GM12878 (cell line): ENCODE measurements around the gene NDUFS6. TPM values are rescaled to one million over a fixed set of nuclear protein-coding genes. Genes with fewer than 3 reads are reported as not detected.

Source experiments
- ATAC-seq: fragments of 200-7000 bp; cut with Tn5 transposase; 3 replicates; pipeline ENCODE4 v1.9.1; 2020; ENCODE audit warnings: mild to moderate bottlenecking, moderate library complexity
- BruUV-seq: library from RNA; stranded (reverse); fragments of 400-500 nt; replicated peaks from 2 replicates; lab custom pipeline; 2021; lab: Mats Ljungman, UMichigan
- CTCF ChIA-PET: fragments of 300-600 bp; sonication (Branson Sonifier 250); formaldehyde crosslinking; extraction: SDS; loops from one replicate; lab custom pipeline; 2021; ENCODE audit warnings: inconsistent platforms; lab: Yijun Ruan, JAX
- POLR2A ChIA-PET: fragments of 350-600 bp; formaldehyde crosslinking; extraction: SDS; loops from one replicate; lab custom pipeline; 2021; ENCODE audit warnings: inconsistent platforms; lab: Charles Lee
- RAD21 ChIA-PET: fragments of 300-600 bp; sonication (Branson Sonifier 250); formaldehyde crosslinking; loops from one replicate; lab custom pipeline; 2023; ENCODE audit warnings: antibody characterized with exemption; ENCODE audit not compliant: unreplicated experiment; lab: Charles Lee
- SMC1A ChIA-PET: fragments of 300-600 bp; sonication (Branson Sonifier 250); formaldehyde crosslinking; loops from one replicate; lab custom pipeline; 2023; ENCODE audit not compliant: unreplicated experiment, uncharacterized antibody; lab: Charles Lee
- DNase-seq: peaks from one replicate; pipeline ENCODE4 v3.0.0-alpha.2; 2011; ENCODE audit warnings: low read depth, low spot score
- FAIRE-seq: peaks from 3 replicates; lab custom pipeline; 2011; peaks lifted over from hg19 to GRCh38; lab: Jason Lieb, UNC
- H2AFZ ChIP-seq: 2 replicates; pipeline ENCODE4 v1.6.0; 2011; ENCODE audit warnings: low read depth, low read length, control low read depth; ENCODE audit not compliant: control insufficient read depth
- H3K27ac ChIP-seq: 2 replicates; pipeline ENCODE4 v1.5.1; 2011; ENCODE audit warnings: control low read depth; ENCODE audit not compliant: control insufficient read depth, insufficient read depth
- H3K27me3 ChIP-seq, 2 experiments: replicated peaks in 1 of 2; 2 replicates each; pipeline versions ENCODE4 v1.6.0 to v1.6.1; 2011; ENCODE audit warnings: low read length in 1 of 2; ENCODE audit not compliant: control insufficient read depth in 2 of 2, insufficient read depth in 2 of 2
- H3K36me3 ChIP-seq, 2 experiments: 2 replicates each; pipeline ENCODE4 v1.5.1; 2011; ENCODE audit warnings: low read length in 1 of 2; ENCODE audit not compliant: control insufficient read depth in 2 of 2, insufficient read depth in 2 of 2
- H3K4me1 ChIP-seq: 2 replicates; pipeline ENCODE4 v1.6.1; 2011; ENCODE audit warnings: mild to moderate bottlenecking, low read length, moderate library complexity, mixed read lengths; ENCODE audit not compliant: control insufficient read depth, insufficient read depth
- H3K4me2 ChIP-seq: 2 replicates; pipeline ENCODE4 v1.6.0; 2011; ENCODE audit warnings: control low read depth; ENCODE audit not compliant: control insufficient read depth, insufficient read depth
- H3K4me3 ChIP-seq: fragments of 200-600 bp; sonication (generic); 2 replicates; pipeline ENCODE4 v1.5.1; 2016
- H3K79me2 ChIP-seq: 2 replicates; pipeline ENCODE4 v1.6.0; 2011; ENCODE audit warnings: low read length; ENCODE audit not compliant: control insufficient read depth, insufficient read depth
- H3K9ac ChIP-seq: 2 replicates; pipeline ENCODE4 v1.8.0; 2011; ENCODE audit warnings: low read length, control low read depth, mixed read lengths; ENCODE audit not compliant: control insufficient read depth, insufficient read depth
- H3K9me3 ChIP-seq: replicated peaks from 3 replicates; pipeline ENCODE4 v1.5.1; 2011; ENCODE audit warnings: mild to moderate bottlenecking, low read length; ENCODE audit not compliant: control insufficient read depth, insufficient read depth
- H4K20me1 ChIP-seq: 2 replicates; pipeline ENCODE4 v1.6.0; 2011; ENCODE audit not compliant: control insufficient read depth, insufficient read depth
- CHD1 ChIP-seq: IDR thresholded peaks from 2 replicates; pipeline ENCODE4 v1.6.1; 2012; ENCODE audit warnings: low read depth, low read length, improper control_type of control experiment
- EGR1 ChIP-seq, 2 experiments: IDR thresholded peaks; 1 replicate in 1 of 2; 2 replicates in 1 of 2; pipeline ENCODE4 v1.6.1; 2011 to 2012; ENCODE audit warnings: low read depth in 2 of 2, low read length in 2 of 2, borderline replicate concordance in 1 of 2, mild to moderate bottlenecking in 1 of 2, moderate library complexity in 1 of 2
- HCFC1 ChIP-seq: fragments of 150-350 bp; IDR thresholded peaks from 2 replicates; pipeline ENCODE4 v1.6.1; 2014; ENCODE audit warnings: low read length
- NFXL1 ChIP-seq: fragments of 450-650 bp; IDR thresholded peaks from 2 replicates; pipeline ENCODE4 v1.6.1; 2017; ENCODE audit warnings: antibody characterized with exemption, mild to moderate bottlenecking, borderline replicate concordance
- NR2C2 ChIP-seq: IDR thresholded peaks from 2 replicates; pipeline ENCODE4 v1.6.1; 2011; ENCODE audit warnings: borderline replicate concordance, low read depth; ENCODE audit not compliant: control insufficient read depth, insufficient read length
- RUNX3 ChIP-seq: IDR thresholded peaks from 2 replicates; pipeline ENCODE4 v1.6.1; 2012; ENCODE audit warnings: low read length, inconsistent platforms
- SIN3A ChIP-seq: IDR thresholded peaks from 2 replicates; pipeline ENCODE4 v1.6.1; 2012; ENCODE audit warnings: low read depth, low read length, improper control_type of control experiment
- SPI1 ChIP-seq: IDR thresholded peaks from 2 replicates; pipeline ENCODE4 v1.6.1; 2011; ENCODE audit warnings: low read depth, mild to moderate bottlenecking, low read length, moderate library complexity, borderline replicate concordance; ENCODE audit not compliant: insufficient read depth
- STAT1 ChIP-seq: fragments of 450-650 bp; conservative IDR thresholded peaks from 2 replicates; pipeline ENCODE4 v1.6.1; 2014; ENCODE audit warnings: antibody characterized with exemption, mild to moderate bottlenecking
- SUZ12 ChIP-seq: fragments of 200-600 bp; sonication (generic); IDR thresholded peaks from one replicate; pipeline ENCODE4 v1.6.1; 2018; ENCODE audit warnings: antibody characterized with exemption, mild to moderate bottlenecking; ENCODE audit not compliant: unreplicated experiment
- TARDBP ChIP-seq: IDR thresholded peaks from 2 replicates; pipeline ENCODE4 v1.6.1; 2016; ENCODE audit warnings: borderline replicate concordance
- YBX1 ChIP-seq: fragments of 450-650 bp; IDR thresholded peaks from 2 replicates; pipeline ENCODE4 v1.6.1; 2016; ENCODE audit warnings: antibody characterized with exemption
- ZBED1 ChIP-seq: IDR thresholded peaks from 2 replicates; pipeline ENCODE4 v1.6.1; 2016; ENCODE audit warnings: borderline replicate concordance
- ZNF207 ChIP-seq: fragments of 450-650 bp; IDR thresholded peaks from 2 replicates; pipeline ENCODE4 v1.6.1; 2014; ENCODE audit warnings: antibody characterized with exemption, mild to moderate bottlenecking, borderline replicate concordance
- WGBS: methylation state at CpG from one replicate; pipeline ENCODE4 v1.1.6; 2016; ENCODE audit warnings: low lambda C conversion rate; ENCODE audit not compliant: insufficient replicate concordance, insufficient coverage; ENCODE audit errors: missing lambda C conversion rate; 5-methylcytosine and 5-hydroxymethylcytosine counted together
- in situ Hi-C: fragments of 300-500 bp; cut with MboI; formaldehyde crosslinking; loops from 9 replicates; pipeline ENCODE4 v1.14.3; 2018; ENCODE audit warnings: mixed read lengths
- intact Hi-C: fragments of 100-400 bp; cut with micrococcal nuclease; formaldehyde crosslinking; loops from one replicate; pipeline ENCODE4 v1.14.2; 2022; ENCODE audit not compliant: unreplicated experiment
- polyA plus RNA-seq, 11 experiments: library from polyadenylated mRNA; depleted of rRNA in 4 of 11; unstranded in 6 of 11; stranded (reverse) in 5 of 11; fragments of >200 nt; fragmentation: Nextera tagmentation in 4 of 11; fragmentation: Illumina TruSeq in 1 of 11; extraction: Ambion mirVana in 4 of 11; extraction: Trizol in 1 of 11; gene quantifications; 1 replicate in 1 of 11; 2 replicates in 10 of 11; pipeline versions ENCODE4 v1.2.1 to v1.2.3, GENCODE V29; 2011 to 2016; ENCODE audit warnings: inconsistent platforms in 2 of 11, missing spikeins in 2 of 11, low read depth in 1 of 11
- total RNA-seq, 4 experiments: library from RNA; depleted of rRNA in 3 of 4; stranded (reverse); fragments of >200 nt in 3 of 4; fragmentation: Illumina TruSeq in 1 of 4; extraction: Trizol in 1 of 4; gene quantifications; 2 replicates each; pipeline versions ENCODE4 v1.2.1 to v1.2.3, GENCODE V29; 2013 to 2021
- TF ChIP-seq, protein P1 (sequence below): fragments of 450-650 bp; IDR thresholded peaks from 2 replicates; pipeline ENCODE4 v1.6.1; 2018; ENCODE audit warnings: mild to moderate bottlenecking, low read depth, moderate library complexity; ENCODE audit not compliant: partially characterized antibody

The NDUFS6 gene
- total and polyA plus RNA-seq, 10 of the 15 experiments (the other 5 are each of a cell fraction or from before 2014, with no cell fraction given): 20.7 to 213 (median 58.3) TPM

DNA sequence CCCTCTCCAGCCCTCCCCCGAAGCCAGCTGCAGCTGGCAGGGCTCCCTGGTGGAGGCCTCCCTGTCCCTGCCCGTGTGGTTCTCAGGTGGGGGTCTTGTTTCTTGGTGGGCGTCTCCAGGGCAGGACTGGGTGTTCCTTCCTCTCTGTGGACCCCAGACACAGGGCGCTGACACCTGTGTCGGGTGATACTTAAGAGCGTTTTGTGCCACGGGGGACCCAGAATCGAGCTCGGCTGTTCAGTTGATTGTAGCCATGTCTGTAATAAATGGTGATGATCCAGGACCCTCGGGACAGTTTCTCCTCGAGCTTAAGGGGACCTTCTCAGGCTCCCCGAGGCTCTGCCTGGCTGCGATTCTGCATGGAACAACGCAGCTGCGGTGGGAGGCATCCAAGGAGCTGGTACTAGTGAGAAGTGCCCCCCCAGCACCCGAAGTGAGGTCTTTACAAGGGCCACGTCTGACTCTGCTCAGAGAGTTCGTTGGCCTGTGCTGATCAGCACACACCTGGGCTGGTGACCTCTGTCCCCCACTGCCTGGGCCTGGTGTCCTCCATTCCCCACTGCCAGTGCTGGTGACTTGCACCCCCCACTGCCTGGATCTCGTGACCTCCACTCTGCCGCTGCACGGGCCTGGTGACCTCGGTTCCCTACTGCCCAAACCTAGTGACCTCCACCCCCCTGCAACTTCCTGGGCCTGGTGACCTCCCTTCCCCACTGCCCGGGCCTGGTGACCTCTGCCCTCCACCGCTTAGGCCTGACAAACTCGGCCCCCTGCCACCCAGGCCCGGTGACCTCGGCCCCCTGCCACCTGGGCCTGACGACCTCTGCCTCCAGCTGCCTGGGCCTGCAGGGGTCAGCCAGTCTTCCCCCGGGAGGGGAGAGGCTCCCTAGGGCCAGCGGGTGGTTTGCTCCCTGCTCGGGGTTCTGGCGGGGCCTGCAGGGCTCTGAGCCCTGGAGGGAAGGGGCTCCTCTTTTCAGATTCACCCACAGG is 36.0 kb downstream of the NDUFS6 start:
- SMC1A ChIA-PET: no interaction called here
- H3K79me2 ChIP-seq: no peaks in the 10 kb centered on the region
- no peaks in the 10 kb centered on the region for H3K4me1 ChIP-seq
- no peak for ATAC-seq
- peaks cover 0 to 2% of the 10 kb centered on the region in 2 experiments; a peak in 2 of 4 replicates for H3K27me3 ChIP-seq
- RAD21 ChIA-PET: no interaction called here
- FAIRE-seq: no peak
- DNase-seq: no peak
- intact Hi-C loops (no loop called here), in situ Hi-C loops (no loop called here)
- H3K4me2 ChIP-seq: no peak overlapping the region
- CTCF ChIA-PET: no interaction called here
- WGBS: 34% methylated on average over 32 of the region's 32 CpGs
- H3K27ac ChIP-seq: no peak overlapping the region
- H3K9ac ChIP-seq: no peak overlapping the region
- H3K36me3 ChIP-seq: no peaks in the 10 kb centered on the region
- no peaks in the 10 kb centered on the region for H4K20me1 ChIP-seq
- TF ChIP-seq TARDBP (no peak), ZNF207 (no peak), SIN3A (no peak), HCFC1 (no peak), STAT1 (no peak), NFXL1 (no peak), YBX1 (no peak), EGR1 (IDR thresholded peaks at IDR 0.05; ENCODE audit: borderline replicate concordance in 1 of 2, low read depth in 2 of 2, low read length in 2 of 2) (no peak), CHD1 (no peak), SUZ12 (no peak), RUNX3 (no peak), NR2C2 (no peak), ZBED1 (no peak), SPI1 (no peak)
- TF ChIP-seq, protein P1, sequence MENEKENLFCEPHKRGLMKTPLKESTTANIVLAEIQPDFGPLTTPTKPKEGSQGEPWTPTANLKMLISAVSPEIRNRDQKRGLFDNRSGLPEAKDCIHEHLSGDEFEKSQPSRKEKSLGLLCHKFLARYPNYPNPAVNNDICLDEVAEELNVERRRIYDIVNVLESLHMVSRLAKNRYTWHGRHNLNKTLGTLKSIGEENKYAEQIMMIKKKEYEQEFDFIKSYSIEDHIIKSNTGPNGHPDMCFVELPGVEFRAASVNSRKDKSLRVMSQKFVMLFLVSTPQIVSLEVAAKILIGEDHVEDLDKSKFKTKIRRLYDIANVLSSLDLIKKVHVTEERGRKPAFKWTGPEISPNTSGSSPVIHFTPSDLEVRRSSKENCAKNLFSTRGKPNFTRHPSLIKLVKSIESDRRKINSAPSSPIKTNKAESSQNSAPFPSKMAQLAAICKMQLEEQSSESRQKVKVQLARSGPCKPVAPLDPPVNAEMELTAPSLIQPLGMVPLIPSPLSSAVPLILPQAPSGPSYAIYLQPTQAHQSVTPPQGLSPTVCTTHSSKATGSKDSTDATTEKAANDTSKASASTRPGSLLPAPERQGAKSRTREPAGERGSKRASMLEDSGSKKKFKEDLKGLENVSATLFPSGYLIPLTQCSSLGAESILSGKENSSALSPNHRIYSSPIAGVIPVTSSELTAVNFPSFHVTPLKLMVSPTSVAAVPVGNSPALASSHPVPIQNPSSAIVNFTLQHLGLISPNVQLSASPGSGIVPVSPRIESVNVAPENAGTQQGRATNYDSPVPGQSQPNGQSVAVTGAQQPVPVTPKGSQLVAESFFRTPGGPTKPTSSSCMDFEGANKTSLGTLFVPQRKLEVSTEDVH: no peak
- no peak overlapping the region for H3K4me3 ChIP-seq
- H2AFZ ChIP-seq: no peak overlapping the region
- POLR2A ChIA-PET: no interaction called here
- H3K9me3 ChIP-seq: no peaks in the 10 kb centered on the region
- BruUV-seq: no TSS peak
